Measurements from ENCODE around the gene RTP1. TPM values are rescaled to one million over a fixed set of nuclear protein-coding genes. Genes with fewer than 3 reads are reported as not detected.

Gene RTP1
- total RNA-seq, 1 experiment from 2014 or later, result not detected

GRCh38 chr3:187210545-187211327, 13.4 kb downstream of the RTP1 start:
- DNase-seq, result no peak
- H3F3A ChIP-seq (ENCODE audit: insufficient read depth, low read depth), result peaks cover 23% of the 10 kb centered on the region
- H2AFZ ChIP-seq, result no peak overlapping the region
- H3K79me2 ChIP-seq (ENCODE audit: low read depth), result no peaks in the 10 kb centered on the region
- peaks cover 24% of the 10 kb centered on the region for H3K4me1 ChIP-seq (replicated peaks; ENCODE audit: insufficient read depth)
- H3K27me3 ChIP-seq (ENCODE audit: insufficient read depth, low read depth), result no peaks in the 10 kb centered on the region
- no peak overlapping the region for H3K4me2 ChIP-seq
- H3K9me3 ChIP-seq (ENCODE audit: insufficient read depth, low read depth), result peaks cover 30% of the 10 kb centered on the region
- CTCF ChIA-PET, result interaction anchor here (0.9 to 1.6 kb wide), 2 partner anchors 10 to 108 kb away, joined by 3 to 9 read pairs; no protein-coding TSS in a partner anchor
- H3K36me3 ChIP-seq (ENCODE audit: low read depth), result no peaks in the 10 kb centered on the region; the same call in 1 of the 2 replicates
- H3K9me2 ChIP-seq (ENCODE audit: insufficient read depth), result no peaks in the 10 kb centered on the region
- BruUV-seq (replicated peaks), result no TSS peak
- no peak for TF ChIP-seq EZH2 (IDR thresholded peaks at IDR 0.05; ENCODE audit: low read depth)
- TF ChIP-seq, protein P1, sequence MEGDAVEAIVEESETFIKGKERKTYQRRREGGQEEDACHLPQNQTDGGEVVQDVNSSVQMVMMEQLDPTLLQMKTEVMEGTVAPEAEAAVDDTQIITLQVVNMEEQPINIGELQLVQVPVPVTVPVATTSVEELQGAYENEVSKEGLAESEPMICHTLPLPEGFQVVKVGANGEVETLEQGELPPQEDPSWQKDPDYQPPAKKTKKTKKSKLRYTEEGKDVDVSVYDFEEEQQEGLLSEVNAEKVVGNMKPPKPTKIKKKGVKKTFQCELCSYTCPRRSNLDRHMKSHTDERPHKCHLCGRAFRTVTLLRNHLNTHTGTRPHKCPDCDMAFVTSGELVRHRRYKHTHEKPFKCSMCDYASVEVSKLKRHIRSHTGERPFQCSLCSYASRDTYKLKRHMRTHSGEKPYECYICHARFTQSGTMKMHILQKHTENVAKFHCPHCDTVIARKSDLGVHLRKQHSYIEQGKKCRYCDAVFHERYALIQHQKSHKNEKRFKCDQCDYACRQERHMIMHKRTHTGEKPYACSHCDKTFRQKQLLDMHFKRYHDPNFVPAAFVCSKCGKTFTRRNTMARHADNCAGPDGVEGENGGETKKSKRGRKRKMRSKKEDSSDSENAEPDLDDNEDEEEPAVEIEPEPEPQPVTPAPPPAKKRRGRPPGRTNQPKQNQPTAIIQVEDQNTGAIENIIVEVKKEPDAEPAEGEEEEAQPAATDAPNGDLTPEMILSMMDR (conservative IDR thresholded peaks at IDR 0.05), result no peak
- no peaks in the 10 kb centered on the region for H4K20me1 ChIP-seq (ENCODE audit: insufficient read depth)
- POLR2A ChIA-PET (ENCODE audit: unreplicated experiment), result no interaction called here
- no peak overlapping the region for H3K4me3 ChIP-seq
- H3K27ac ChIP-seq, result no peak overlapping the region
- intact Hi-C loops (cut with micrococcal nuclease; ENCODE audit: unreplicated experiment), result no loop called here

DNA sequence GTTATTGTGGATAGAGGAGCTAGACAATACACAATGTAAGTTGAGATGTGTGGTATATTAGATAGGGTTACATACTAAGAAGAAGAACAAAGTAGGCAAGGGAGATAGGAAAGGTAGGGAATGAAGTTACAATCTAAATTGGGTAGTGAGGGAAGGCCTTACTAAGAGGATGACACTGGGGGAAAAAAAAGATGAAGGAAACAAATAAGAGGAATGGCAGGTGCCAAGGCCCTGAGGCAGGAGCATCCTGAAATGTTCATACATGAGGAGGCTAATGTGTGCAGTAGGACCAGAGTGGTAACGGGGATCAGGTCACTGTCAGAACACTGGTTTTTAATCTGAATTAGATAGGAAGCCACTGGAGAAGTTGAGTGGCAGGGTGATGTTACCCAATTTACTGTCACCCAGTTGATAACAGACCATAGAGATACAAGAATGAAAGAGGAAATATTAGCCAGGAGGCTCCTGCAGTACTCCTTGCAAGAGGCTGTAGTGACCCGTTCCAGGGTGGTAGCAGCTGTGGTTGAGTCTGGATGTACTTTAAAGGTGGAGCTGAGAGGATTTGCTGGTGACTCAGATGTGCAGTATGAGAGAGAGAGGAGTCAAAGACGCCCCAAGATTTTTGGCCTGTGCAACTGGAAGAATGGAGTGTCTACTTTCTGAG, 14.4 kb downstream of the RTP1 start:
- Histone ChIP-seq H3K36me3 (ENCODE audit: low read depth) (no peaks in the 10 kb centered on the region), H3K27me3 (ENCODE audit: insufficient read depth, low read depth) (no peaks in the 10 kb centered on the region), H3K79me2 (ENCODE audit: low read depth) (no peaks in the 10 kb centered on the region), H3K27ac (no peak overlapping the region), H3K9me3 (ENCODE audit: insufficient read depth, low read depth) (peaks cover 20% of the 10 kb centered on the region), H3K4me2 (no peak overlapping the region), H3K4me1 (replicated peaks; ENCODE audit: insufficient read depth) (peaks cover 24% of the 10 kb centered on the region), H3K4me3 (no peak overlapping the region), H3K9me2 (ENCODE audit: insufficient read depth) (no peaks in the 10 kb centered on the region), H3F3A (ENCODE audit: insufficient read depth, low read depth) (peaks cover 23% of the 10 kb centered on the region), H2AFZ (no peak overlapping the region), H4K20me1 (ENCODE audit: insufficient read depth) (no peaks in the 10 kb centered on the region)
- peak; percentile 56 to 58 for DNase-seq
- no peak for TF ChIP-seq EZH2 (IDR thresholded peaks at IDR 0.05; ENCODE audit: low read depth)
- TF ChIP-seq, protein P1 (conservative IDR thresholded peaks at IDR 0.05), result no peak
- no TSS peak for BruUV-seq (replicated peaks)
- CTCF ChIA-PET, result interaction anchor here (1.6 kb wide), 1 partner anchor 9 kb away, joined by 9 read pairs; no protein-coding TSS in a partner anchor
- POLR2A ChIA-PET (ENCODE audit: unreplicated experiment), result no interaction called here
- intact Hi-C loops (cut with micrococcal nuclease; ENCODE audit: unreplicated experiment), result loop anchor here (2.0 kb wide), 1 partner anchor 25 kb away; no protein-coding TSS in a partner anchor

GRCh38 chr3:187212196-187212545, 14.9 kb downstream of the RTP1 start:
- no peak for TF ChIP-seq EZH2 (IDR thresholded peaks at IDR 0.05; ENCODE audit: low read depth)
- TF ChIP-seq, protein P1 (conservative IDR thresholded peaks at IDR 0.05), result no peak
- no peak overlapping the region for H3K4me3 ChIP-seq
- ChIA-PET CTCF (no interaction called here), POLR2A (ENCODE audit: unreplicated experiment) (interaction anchor here (0.7 to 0.9 kb wide), 2 partner anchors 25 to 64 kb away, joined by 3 to 5 read pairs; no protein-coding TSS in a partner anchor)
- H3K27me3 ChIP-seq (ENCODE audit: insufficient read depth, low read depth), result no peaks in the 10 kb centered on the region
- H3K27ac ChIP-seq, result no peak overlapping the region
- H3K9me3 ChIP-seq (ENCODE audit: insufficient read depth, low read depth), result peaks cover 15% of the 10 kb centered on the region
- H3K4me1 ChIP-seq (replicated peaks; ENCODE audit: insufficient read depth), result peaks cover 24% of the 10 kb centered on the region
- no peak overlapping the region for H2AFZ ChIP-seq
- no peaks in the 10 kb centered on the region for H3K79me2 ChIP-seq (ENCODE audit: low read depth)
- H3K4me2 ChIP-seq, result no peak overlapping the region
- no peak for DNase-seq
- BruUV-seq (replicated peaks), result no TSS peak
- no peaks in the 10 kb centered on the region for H3K9me2 ChIP-seq (ENCODE audit: insufficient read depth)
- H3F3A ChIP-seq (ENCODE audit: insufficient read depth, low read depth), result peaks cover 22% of the 10 kb centered on the region
- no peaks in the 10 kb centered on the region for H4K20me1 ChIP-seq (ENCODE audit: insufficient read depth)
- H3K36me3 ChIP-seq (ENCODE audit: low read depth), result no peaks in the 10 kb centered on the region
- intact Hi-C loops (cut with micrococcal nuclease; ENCODE audit: unreplicated experiment), result loop anchor here (2.0 kb wide), 1 partner anchor 25 kb away; no protein-coding TSS in a partner anchor
